Liver (tissue), 9 donors: ENCODE measurements around the gene NFATC2. TPM values are rescaled to one million over a fixed set of nuclear protein-coding genes. Genes with fewer than 3 reads are reported as not detected.

Source experiments
- DNase-seq: peaks from one replicate; pipeline ENCODE4 v3.0.0-alpha.2; 2017; ENCODE audit warnings: low spot score
- H3K27ac ChIP-seq, 2 donors: one replicate each; pipeline ENCODE4 v1.7.0; 2013; ENCODE audit warnings: inconsistent platforms in 2 of 2, low read length in 2 of 2, control low read depth in 1 of 2, low read depth in 1 of 2, mild to moderate bottlenecking in 1 of 2
- H3K27me3 ChIP-seq, 4 donors: one replicate each; pipeline versions ENCODE4 v1.6.1 to v1.7.0; 2013; ENCODE audit warnings: low read length in 3 of 4, inconsistent platforms in 1 of 4, mild to moderate bottlenecking in 1 of 4, moderate library complexity in 1 of 4; ENCODE audit not compliant: control insufficient read depth in 4 of 4, insufficient read depth in 4 of 4
- H3K36me3 ChIP-seq, 4 donors: one replicate each; pipeline versions ENCODE4 v1.6.1 to v1.7.0; 2013; ENCODE audit warnings: low read length in 3 of 4, mild to moderate bottlenecking in 3 of 4, low read depth in 1 of 4, moderate library complexity in 1 of 4; ENCODE audit not compliant: control insufficient read depth in 4 of 4, insufficient read depth in 3 of 4
- H3K4me1 ChIP-seq, 4 donors: one replicate each; pipeline versions ENCODE4 v1.6.1 to v1.7.0; 2013; ENCODE audit warnings: low read length in 3 of 4, mild to moderate bottlenecking in 3 of 4, moderate library complexity in 1 of 4; ENCODE audit not compliant: control insufficient read depth in 4 of 4, insufficient read depth in 4 of 4
- H3K4me3 ChIP-seq, 3 donors: one replicate each; pipeline versions ENCODE4 v1.6.1 to v1.7.0; 2013; ENCODE audit warnings: low read length in 3 of 3, control low read depth in 1 of 3, low read depth in 1 of 3, mild to moderate bottlenecking in 1 of 3
- H3K9ac ChIP-seq, 2 donors: one replicate each; pipeline ENCODE4 v1.7.0; 2013; ENCODE audit warnings: low read length in 2 of 2, mild to moderate bottlenecking in 2 of 2, moderate library complexity in 2 of 2, control low read depth in 1 of 2, low read depth in 1 of 2
- H3K9me3 ChIP-seq, 4 donors: one replicate each; pipeline versions ENCODE4 v1.6.1 to v1.7.0; 2013; ENCODE audit warnings: low read length in 3 of 4; ENCODE audit not compliant: control insufficient read depth in 4 of 4
- CTCF ChIP-seq: fragments of 150-350 bp; IDR thresholded peaks from 2 replicates; pipeline ENCODE4 v1.5.1; 2017; ENCODE audit warnings: improper control_type of control experiment, low read depth, low read length; ENCODE audit not compliant: missing input control
- EGR1 ChIP-seq, 2 donors: IDR thresholded peaks; 2 replicates each; pipeline ENCODE4 v1.6.1; 2016 to 2018; ENCODE audit warnings: antibody characterized with exemption in 2 of 2, low read depth in 2 of 2
- FOXA1 ChIP-seq: IDR thresholded peaks from 2 replicates; pipeline ENCODE4 v1.6.1; 2016; ENCODE audit warnings: antibody characterized with exemption
- FOXA2 ChIP-seq: IDR thresholded peaks from 2 replicates; pipeline ENCODE4 v1.6.1; 2016; ENCODE audit warnings: antibody characterized with exemption
- GABPA ChIP-seq, 2 donors: IDR thresholded peaks in 1 of 2; conservative IDR thresholded peaks in 1 of 2; 2 replicates each; pipeline ENCODE4 v1.6.1; 2016; ENCODE audit warnings: antibody characterized with exemption in 2 of 2, mild to moderate bottlenecking in 1 of 2, moderate library complexity in 1 of 2
- HNF4G ChIP-seq: IDR thresholded peaks from 2 replicates; pipeline ENCODE4 v1.6.1; 2016; ENCODE audit warnings: antibody characterized with exemption
- JUND ChIP-seq, 2 donors: IDR thresholded peaks; 2 replicates each; pipeline ENCODE4 v1.6.1; 2016; ENCODE audit warnings: antibody characterized with exemption in 2 of 2
- MAX ChIP-seq: IDR thresholded peaks from 2 replicates; pipeline ENCODE4 v1.6.1; 2016; ENCODE audit warnings: antibody characterized with exemption
- NR2F2 ChIP-seq: IDR thresholded peaks from 2 replicates; pipeline ENCODE4 v1.6.1; 2016; ENCODE audit warnings: antibody characterized with exemption
- RAD21 ChIP-seq, 2 donors: IDR thresholded peaks; 2 replicates each; pipeline ENCODE4 v1.6.1; 2016; ENCODE audit warnings: antibody characterized with exemption in 2 of 2, mild to moderate bottlenecking in 2 of 2
- RXRA ChIP-seq, 2 donors: IDR thresholded peaks; 2 replicates each; pipeline ENCODE4 v1.6.1; 2017 to 2018; ENCODE audit warnings: antibody characterized with exemption in 2 of 2, mild to moderate bottlenecking in 1 of 2
- SP1 ChIP-seq: IDR thresholded peaks from 2 replicates; pipeline ENCODE4 v1.6.1; 2018; ENCODE audit warnings: antibody characterized with exemption, mild to moderate bottlenecking
- TAF1 ChIP-seq: conservative IDR thresholded peaks from 2 replicates; pipeline ENCODE4 v1.6.1; 2016; ENCODE audit warnings: antibody characterized with exemption, mild to moderate bottlenecking
- YY1 ChIP-seq: IDR thresholded peaks from 2 replicates; pipeline ENCODE4 v1.6.1; 2016; ENCODE audit warnings: antibody characterized with exemption, mild to moderate bottlenecking
- ZBTB33 ChIP-seq: IDR thresholded peaks from 2 replicates; pipeline ENCODE4 v1.6.1; 2016; ENCODE audit warnings: antibody characterized with exemption
- WGBS: extraction: QIAGEN DNeasy Blood & Tissue Kit; methylation state at CpG from one replicate; pipeline ENCODE4 v1.1.7; 2013; 5-methylcytosine and 5-hydroxymethylcytosine counted together
- polyA plus RNA-seq, 2 donors: library from polyadenylated mRNA; stranded (reverse) in 1 of 2; unstranded in 1 of 2; fragments of 200-250 nt in 1 of 2; fragments of >200 nt in 1 of 2; fragmentation: Nextera tagmentation in 1 of 2; extraction: Ambion mirVana in 1 of 2; gene quantifications; one replicate each; pipeline versions ENCODE4 v1.2.1 to v1.2.3, GENCODE V29; 2013 to 2015
- total RNA-seq, 2 donors: library from RNA; depleted of rRNA; stranded (reverse); fragments of >200 nt; gene quantifications; one replicate each; pipeline ENCODE4 v1.2.3, GENCODE V29; 2014
- TF ChIP-seq, protein P1 (sequence below): IDR thresholded peaks from 2 replicates; pipeline ENCODE4 v1.6.1; 2016; ENCODE audit warnings: antibody characterized with exemption, mild to moderate bottlenecking
- TF ChIP-seq, protein P2 (sequence below): IDR thresholded peaks from 2 replicates; pipeline ENCODE4 v1.6.1; 2016; ENCODE audit warnings: antibody characterized with exemption
- donor health status: healthy.
- donor health status: healthy.
- donor health status: healthy.
- donor health status: healthy.
- donor health status: healthy.

NFATC2 gene
- total and polyA plus RNA-seq, 4 donors = 1.2 to 6.7 (median 2.6) TPM

GRCh38 chr20:51510169-51510568 is 32.4 kb downstream of the NFATC2 start:
- WGBS = 96% methylated on average over 6 of the region's 6 CpGs
- no peak for DNase-seq
- Histone ChIP-seq H3K27me3 (no peaks in the 10 kb centered on the region), H3K9ac (no peak overlapping the region), H3K4me1 (no peaks in the 10 kb centered on the region), H3K36me3 (peaks cover 0 to 30% (median 17%) of the 10 kb centered on the region in 4 donors), H3K9me3 (no peaks in the 10 kb centered on the region), H3K4me3 (no peak overlapping the region), H3K27ac (no peak overlapping the region)
- TF ChIP-seq HNF4G (no peak), RXRA (IDR thresholded peaks at IDR 0.05) (no peak), NR2F2 (no peak), SP1 (no peak), CTCF (no peak), EGR1 (IDR thresholded peaks at IDR 0.05; ENCODE audit: low read depth in 2 of 2) (no peak), JUND (IDR thresholded peaks at IDR 0.05) (no peak), TAF1 (no peak)
- TF ChIP-seq, protein P1, sequence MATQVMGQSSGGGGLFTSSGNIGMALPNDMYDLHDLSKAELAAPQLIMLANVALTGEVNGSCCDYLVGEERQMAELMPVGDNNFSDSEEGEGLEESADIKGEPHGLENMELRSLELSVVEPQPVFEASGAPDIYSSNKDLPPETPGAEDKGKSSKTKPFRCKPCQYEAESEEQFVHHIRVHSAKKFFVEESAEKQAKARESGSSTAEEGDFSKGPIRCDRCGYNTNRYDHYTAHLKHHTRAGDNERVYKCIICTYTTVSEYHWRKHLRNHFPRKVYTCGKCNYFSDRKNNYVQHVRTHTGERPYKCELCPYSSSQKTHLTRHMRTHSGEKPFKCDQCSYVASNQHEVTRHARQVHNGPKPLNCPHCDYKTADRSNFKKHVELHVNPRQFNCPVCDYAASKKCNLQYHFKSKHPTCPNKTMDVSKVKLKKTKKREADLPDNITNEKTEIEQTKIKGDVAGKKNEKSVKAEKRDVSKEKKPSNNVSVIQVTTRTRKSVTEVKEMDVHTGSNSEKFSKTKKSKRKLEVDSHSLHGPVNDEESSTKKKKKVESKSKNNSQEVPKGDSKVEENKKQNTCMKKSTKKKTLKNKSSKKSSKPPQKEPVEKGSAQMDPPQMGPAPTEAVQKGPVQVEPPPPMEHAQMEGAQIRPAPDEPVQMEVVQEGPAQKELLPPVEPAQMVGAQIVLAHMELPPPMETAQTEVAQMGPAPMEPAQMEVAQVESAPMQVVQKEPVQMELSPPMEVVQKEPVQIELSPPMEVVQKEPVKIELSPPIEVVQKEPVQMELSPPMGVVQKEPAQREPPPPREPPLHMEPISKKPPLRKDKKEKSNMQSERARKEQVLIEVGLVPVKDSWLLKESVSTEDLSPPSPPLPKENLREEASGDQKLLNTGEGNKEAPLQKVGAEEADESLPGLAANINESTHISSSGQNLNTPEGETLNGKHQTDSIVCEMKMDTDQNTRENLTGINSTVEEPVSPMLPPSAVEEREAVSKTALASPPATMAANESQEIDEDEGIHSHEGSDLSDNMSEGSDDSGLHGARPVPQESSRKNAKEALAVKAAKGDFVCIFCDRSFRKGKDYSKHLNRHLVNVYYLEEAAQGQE = no peak

DNA sequence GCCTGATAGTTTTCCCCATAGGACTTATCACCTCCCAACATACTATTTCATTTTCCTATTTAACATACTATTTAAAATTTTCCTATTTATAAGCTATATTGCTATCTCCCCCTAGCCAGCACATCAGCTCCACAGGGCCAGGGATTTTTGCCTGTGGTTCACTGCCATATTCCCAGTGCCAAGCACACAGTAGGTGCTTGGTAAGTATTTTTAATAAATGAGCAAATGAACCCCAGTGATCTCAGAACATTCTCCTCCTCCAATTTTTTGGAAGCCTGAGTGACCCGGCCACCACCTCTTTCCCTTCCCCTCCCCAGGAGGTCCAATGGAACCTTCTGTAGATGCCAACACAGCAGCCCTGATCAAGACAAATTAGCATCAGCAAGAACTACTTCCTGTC is 33.3 kb downstream of the NFATC2 start:
- Histone ChIP-seq H3K27ac (no peak overlapping the region), H3K9me3 (no peaks in the 10 kb centered on the region), H3K4me3 (no peak overlapping the region), H3K36me3 (peaks cover 0 to 26% (median 12%) of the 10 kb centered on the region in 4 donors), H3K27me3 (no peaks in the 10 kb centered on the region), H3K4me1 (no peaks in the 10 kb centered on the region), H3K9ac (no peak overlapping the region)
- WGBS = 95% methylated on average over 1 of the region's 1 CpG
- TF ChIP-seq, protein P2, sequence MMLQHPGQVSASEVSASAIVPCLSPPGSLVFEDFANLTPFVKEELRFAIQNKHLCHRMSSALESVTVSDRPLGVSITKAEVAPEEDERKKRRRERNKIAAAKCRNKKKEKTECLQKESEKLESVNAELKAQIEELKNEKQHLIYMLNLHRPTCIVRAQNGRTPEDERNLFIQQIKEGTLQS = no peak
- TF ChIP-seq FOXA1 (no peak), GABPA (IDR thresholded peaks at IDR 0.05 in 1 of 2, conservative IDR thresholded peaks at IDR 0.05 in 1 of 2) (no peak), NR2F2 (no peak), TAF1 (no peak), YY1 (no peak), JUND (IDR thresholded peaks at IDR 0.05) (no peak), RXRA (IDR thresholded peaks at IDR 0.05) (no peak), RAD21 (IDR thresholded peaks at IDR 0.05) (no peak), EGR1 (IDR thresholded peaks at IDR 0.05; ENCODE audit: low read depth in 2 of 2) (no peak), MAX (no peak), CTCF (no peak), HNF4G (no peak), SP1 (no peak), FOXA2 (no peak), ZBTB33 (no peak)
- TF ChIP-seq, protein P1 = no peak
- no peak for DNase-seq
